AG09319 (cell line): ENCODE results near the gene CITED1.
"Not testable (repeated sequence)": the region's sequence is repeated elsewhere in the genome, so short reads cannot be mapped to it uniquely, and the experiment has no call there.

Experiments used
- DNase-seq: peaks from one replicate; pipeline ENCODE4 v3.0.0-alpha.2; 2010; ENCODE audit warnings: low read depth; ENCODE audit errors: extremely low read depth
- TF ChIP-seq, protein P1 (sequence below): IDR thresholded peaks from 2 replicates; pipeline ENCODE4 v1.5.1; 2011; ENCODE audit warnings: low read depth, mild to moderate bottlenecking, inconsistent platforms, low read length, moderate library complexity

CITED1 gene

DNA sequence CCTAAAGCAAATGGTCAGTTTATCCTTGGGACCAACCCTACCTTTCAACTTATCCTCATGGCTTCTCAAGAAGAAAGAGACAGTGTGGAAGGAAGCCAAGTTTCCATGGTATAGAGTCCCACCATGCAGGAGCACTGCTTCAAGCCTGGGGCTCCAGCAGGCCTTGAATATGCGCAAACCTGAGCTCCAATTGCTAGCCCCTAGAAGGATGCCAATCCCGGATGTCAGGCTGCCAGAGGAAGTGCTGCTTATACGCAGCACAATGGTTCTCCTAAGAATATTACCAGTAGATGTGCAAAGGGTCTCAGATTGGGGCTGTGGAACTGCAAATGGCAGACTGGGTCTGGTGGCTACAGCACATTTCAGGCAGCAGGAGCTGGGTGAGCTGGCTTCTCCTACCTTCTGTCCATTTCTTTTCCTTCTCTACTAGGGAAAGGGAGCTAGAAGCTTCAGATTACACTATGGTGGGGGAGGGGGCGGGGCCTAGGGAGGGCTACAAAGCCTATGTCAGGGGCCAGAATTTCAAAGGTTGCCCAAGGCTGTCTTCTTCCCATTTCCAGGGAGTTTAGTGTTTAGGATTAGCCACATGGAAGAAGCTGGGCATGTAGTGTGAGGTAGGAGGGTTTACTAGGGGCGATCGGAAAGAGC lies 40.7 kb upstream of the CITED1 start:
- DNase-seq = no peak
- TF ChIP-seq, protein P1, sequence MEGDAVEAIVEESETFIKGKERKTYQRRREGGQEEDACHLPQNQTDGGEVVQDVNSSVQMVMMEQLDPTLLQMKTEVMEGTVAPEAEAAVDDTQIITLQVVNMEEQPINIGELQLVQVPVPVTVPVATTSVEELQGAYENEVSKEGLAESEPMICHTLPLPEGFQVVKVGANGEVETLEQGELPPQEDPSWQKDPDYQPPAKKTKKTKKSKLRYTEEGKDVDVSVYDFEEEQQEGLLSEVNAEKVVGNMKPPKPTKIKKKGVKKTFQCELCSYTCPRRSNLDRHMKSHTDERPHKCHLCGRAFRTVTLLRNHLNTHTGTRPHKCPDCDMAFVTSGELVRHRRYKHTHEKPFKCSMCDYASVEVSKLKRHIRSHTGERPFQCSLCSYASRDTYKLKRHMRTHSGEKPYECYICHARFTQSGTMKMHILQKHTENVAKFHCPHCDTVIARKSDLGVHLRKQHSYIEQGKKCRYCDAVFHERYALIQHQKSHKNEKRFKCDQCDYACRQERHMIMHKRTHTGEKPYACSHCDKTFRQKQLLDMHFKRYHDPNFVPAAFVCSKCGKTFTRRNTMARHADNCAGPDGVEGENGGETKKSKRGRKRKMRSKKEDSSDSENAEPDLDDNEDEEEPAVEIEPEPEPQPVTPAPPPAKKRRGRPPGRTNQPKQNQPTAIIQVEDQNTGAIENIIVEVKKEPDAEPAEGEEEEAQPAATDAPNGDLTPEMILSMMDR = no peak

GRCh38 chrX:72340626-72341025 lies 34.9 kb upstream of the CITED1 start:
- no peak for DNase-seq
- TF ChIP-seq, protein P1 = no peak

GRCh38 chrX:72340041-72340440 lies 34.3 kb upstream of the CITED1 start:
- no peak for DNase-seq
- TF ChIP-seq, protein P1 = no peak

GRCh38 chrX:72330131-72330530 lies 24.4 kb upstream of the CITED1 start:
- TF ChIP-seq, protein P1 = no peak

GRCh38 chrX:72326605-72327300 lies 21.0 kb upstream of the CITED1 start:
- no peak for DNase-seq
- TF ChIP-seq, protein P1 = no peak

More at GRCh38 chrX:72330131-72330530, 24.4 kb upstream of the CITED1 start:
- DNase-seq = no peak

- not testable (repeated sequence) for DNase-seq
Observed at GRCh38 chrX:72319651-72320050, 13.9 kb upstream of the CITED1 start.

- TF ChIP-seq, protein P1 = no peak
- no peak for DNase-seq
Observed at GRCh38 chrX:72317139-72317538, 11.4 kb upstream of the CITED1 start.
